CD4-positive, alpha-beta T cell treated with Interleukin-17A for 1 hour (primary cell): ENCODE results near the gene MYL9.
A peak's percentile ranks its signal among the peaks of the same experiment; 100 is the strongest.
"Not testable (repeated sequence)": the region's sequence is repeated elsewhere in the genome, so short reads cannot be mapped to it uniquely, and the experiment has no call there.

Experiments
- DNase-seq: peaks from one replicate; pipeline ENCODE4 v3.0.0-alpha.2; 2020

Gene MYL9

GRCh38 chr20:36541227-36541767 is at the start of gene MYL9:
MYL9 (plus strand) TSS chr20:36541519; CDS start chr20:36544885, 3,366 bp downstream.
- DNase-seq, result no peak

- peak; percentile 69 for DNase-seq
Measured at GRCh38 chr20:36491901-36492617, 49.3 kb upstream of the MYL9 start.

GRCh38 chr20:36493051-36493800 is 48.1 kb upstream of the MYL9 start:
- DNase-seq, result peak; percentile 16

DNA sequence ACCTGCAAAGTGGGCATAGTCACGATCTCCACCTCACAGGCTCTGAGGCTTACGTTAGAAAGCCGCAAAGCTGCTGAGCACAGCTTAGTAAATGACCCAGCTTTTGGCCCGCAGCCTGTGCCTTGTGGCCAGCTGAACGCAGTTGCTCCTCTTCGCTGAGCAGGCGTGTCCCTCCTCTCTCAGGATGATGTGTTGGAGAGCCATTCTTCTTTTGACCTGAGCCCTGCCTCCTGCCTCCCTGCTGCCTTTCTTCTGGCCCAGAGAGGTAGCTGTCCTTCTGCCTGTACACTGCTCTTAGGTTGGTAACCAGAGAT is 47.6 kb upstream of the MYL9 start:
- DNase-seq, result no peak

- no peak for DNase-seq
Measured at GRCh38 chr20:36496707-36497669, 44.3 kb upstream of the MYL9 start.

GRCh38 chr20:36497856-36498255 is 43.5 kb upstream of the MYL9 start:
- DNase-seq, result no peak

- no peak for DNase-seq
Measured at GRCh38 chr20:36498386-36499179, 42.7 kb upstream of the MYL9 start.

- DNase-seq, result no peak
Measured at GRCh38 chr20:36499211-36499610, 42.1 kb upstream of the MYL9 start.

DNA sequence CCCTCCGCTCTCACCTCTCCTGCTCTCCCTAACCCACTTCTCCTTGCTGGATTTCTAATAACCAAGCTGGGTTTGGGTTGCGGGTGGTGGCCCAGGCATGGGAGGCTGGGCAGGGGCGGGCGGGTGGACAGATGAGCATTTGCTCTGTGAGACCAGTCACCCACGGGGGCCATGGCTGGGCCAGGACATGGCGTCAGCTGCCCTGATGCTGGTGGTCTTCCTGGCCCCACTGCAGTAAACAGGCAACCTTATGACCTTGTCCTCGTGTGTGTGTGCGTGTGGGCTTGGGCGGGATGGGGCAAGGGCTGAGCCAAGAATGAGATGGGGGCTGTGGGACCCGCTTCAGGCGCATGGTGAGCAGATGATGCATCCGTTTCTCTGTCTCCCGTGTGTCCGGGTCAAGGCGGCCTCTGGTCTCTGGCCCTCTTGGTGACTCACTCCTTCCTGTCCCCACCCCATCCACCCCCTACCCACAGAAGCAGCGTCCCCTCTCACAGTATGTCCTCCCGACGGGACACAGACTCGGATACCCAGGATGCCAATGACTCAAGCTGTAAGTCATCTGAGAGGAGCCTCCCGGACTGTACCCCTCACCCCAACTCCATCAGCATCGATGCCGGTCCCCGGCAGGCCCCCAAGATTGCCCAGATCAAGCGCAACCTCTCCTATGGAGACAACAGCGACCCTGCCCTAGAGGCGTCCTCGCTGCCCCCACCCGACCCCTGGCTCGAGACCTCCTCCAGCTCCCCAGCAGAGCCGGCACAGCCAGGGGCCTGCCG is 41.4 kb upstream of the MYL9 start:
- no peak for DNase-seq

DNA sequence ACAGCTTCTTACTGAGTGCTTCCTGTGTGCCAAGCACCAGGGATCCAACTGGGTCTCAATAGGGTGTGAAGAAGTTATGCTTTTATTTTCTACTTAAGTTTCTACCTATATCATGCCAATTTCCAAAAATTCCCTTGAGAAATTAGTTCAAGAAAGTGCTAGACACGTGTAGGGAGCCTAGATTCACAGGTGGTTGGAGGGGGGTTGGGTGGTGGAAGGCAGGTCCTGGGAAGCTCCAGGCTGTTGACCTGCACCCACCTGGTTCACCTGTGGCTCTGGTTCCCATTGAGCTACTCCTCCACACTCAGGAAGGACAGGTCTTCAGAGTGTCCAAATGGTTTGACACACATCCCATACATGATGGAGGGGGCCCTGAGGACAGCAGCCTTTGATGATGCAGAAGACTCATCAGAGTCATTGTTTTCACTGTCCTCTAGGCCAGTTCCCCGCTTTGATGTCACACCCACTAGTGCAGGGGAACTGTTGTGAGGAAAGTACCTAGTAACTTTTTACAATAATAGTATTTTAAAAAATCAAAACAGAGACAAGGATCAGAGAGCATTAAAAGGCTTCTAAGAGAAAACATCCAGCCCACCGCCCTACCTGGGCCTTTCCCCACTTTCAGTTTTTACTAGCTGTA is 39.8 kb upstream of the MYL9 start:
- DNase-seq, result no peak

DNA sequence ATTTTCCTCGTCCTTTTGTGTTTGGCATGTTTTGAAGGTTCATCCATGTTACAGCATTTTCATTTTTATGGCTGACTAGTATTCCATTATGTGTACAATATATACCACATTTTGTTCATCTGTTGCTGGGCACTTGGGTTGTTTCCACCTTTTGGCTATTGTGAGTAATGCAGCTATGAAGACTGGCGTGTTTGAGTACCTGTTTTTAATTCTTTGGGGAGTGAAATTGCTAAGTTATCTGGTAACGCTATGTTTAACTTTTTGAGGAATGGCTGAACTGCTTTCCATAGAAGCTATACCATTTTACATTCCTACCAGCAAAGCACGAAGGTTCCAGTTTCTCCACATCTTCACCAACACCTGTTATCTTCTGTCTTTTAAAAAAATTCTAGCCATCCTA is 37.0 kb upstream of the MYL9 start:
- no peak for DNase-seq

GRCh38 chr20:36506253-36506652 is 35.1 kb upstream of the MYL9 start:
- peak; percentile 40 for DNase-seq

DNA sequence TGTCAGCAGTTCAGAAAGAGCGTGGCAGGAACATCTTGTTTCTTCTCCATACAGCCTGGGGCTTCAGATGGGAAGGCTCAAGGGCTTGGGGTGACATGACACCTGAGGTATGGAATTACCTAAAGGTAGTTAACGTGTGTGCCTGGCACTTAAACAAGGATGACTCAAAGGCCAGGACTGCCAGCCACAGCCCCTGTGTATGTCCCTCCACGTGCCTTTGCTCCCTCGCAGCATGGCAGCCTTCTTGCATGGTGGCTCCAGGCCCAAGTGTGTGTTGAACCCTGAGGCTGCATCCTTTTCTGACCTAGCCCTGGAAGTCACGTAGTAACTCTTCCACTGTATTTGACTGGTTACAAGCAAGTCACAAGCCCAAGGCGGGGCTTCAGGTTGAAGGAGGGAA is 33.6 kb upstream of the MYL9 start:
- DNase-seq, result no peak

- no peak for DNase-seq
Measured at GRCh38 chr20:36519012-36519719, 22.2 kb upstream of the MYL9 start.

DNA sequence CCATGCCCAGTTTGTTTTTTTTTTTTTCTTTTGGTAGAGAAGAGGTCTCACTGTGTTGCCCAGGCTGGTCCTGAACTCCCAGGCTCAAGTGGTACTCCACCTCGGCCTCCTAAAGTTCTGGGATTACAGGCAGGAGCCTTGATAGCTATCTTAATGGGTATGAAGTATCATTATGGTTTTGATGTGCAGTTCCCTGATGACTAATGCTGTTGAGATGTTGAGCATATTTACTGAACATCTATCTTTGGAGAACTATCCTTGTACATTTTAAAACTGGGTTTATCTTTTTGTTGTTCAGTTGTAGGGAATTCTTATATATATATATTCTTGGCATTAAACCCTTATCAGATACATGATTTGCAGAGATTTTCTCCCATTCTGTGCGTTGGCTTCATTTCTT is 21.4 kb upstream of the MYL9 start:
- no peak for DNase-seq

GRCh38 chr20:36521526-36521925 is 19.8 kb upstream of the MYL9 start:
- DNase-seq, result no peak

- DNase-seq, result not testable (repeated sequence)
Measured at GRCh38 chr20:36522412-36522811, 18.9 kb upstream of the MYL9 start.

DNA sequence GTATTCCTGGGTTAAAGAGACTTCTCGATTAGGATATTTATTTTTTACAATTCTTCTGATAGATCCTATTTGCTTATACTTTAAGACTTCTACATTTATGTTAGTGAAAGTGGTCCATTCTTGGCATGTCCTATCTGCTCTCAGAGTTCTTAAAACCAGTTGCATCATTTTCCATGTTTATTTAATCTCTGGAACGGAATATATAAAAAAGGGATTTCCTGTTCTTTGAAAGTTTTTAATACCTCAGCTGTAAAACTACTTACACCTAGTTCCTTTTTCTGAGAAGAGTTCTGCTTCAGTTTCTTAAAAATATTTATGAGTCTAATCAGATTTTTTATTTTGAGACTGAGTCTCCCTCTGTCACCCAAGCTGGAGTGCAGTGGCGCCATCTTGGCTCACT is 18.0 kb upstream of the MYL9 start:
- DNase-seq, result no peak

GRCh38 chr20:36525620-36526365 is 15.5 kb upstream of the MYL9 start:
- no peak for DNase-seq
